Measurements from ENCODE around the gene TULP4.

TULP4 gene

DNA sequence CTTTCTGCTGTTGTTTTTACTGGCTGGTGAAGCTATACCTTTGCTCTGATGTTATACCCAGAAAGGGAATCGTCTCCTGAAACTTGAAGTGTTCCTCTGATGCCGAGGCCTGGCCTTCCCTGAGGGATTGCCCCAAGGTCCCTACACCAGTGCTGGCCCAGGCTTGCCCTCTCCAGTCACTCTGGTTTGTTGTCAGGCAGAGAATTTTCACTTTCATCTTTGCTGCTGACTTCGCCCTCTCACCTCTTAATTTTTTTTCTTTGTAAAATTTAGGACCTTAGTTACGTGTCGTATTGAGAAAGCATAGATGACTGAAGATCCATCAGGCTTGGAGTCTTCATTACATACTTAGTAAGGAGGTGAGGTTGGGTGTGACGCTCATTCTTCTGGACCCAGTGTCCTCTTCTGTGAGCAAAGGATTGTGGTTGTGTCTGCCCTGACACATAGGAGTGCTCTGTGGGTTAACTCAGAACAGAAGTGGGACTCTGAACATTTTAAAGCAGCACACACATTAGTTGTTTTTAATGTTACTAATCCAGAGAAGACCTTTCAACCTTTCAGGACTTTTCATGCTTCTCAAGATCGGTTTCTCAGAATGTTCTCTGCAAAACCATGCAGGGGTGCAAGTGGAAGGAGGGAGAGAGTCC lies 45.4 kb downstream of the TULP4 start:
- no peak overlapping the region for H3K4me3 ChIP-seq (ENCODE audit: low read depth, low read length)
- no peak for TF ChIP-seq CTCF (IDR thresholded peaks at IDR 0.05; ENCODE audit: low read depth, low read length)

DNA sequence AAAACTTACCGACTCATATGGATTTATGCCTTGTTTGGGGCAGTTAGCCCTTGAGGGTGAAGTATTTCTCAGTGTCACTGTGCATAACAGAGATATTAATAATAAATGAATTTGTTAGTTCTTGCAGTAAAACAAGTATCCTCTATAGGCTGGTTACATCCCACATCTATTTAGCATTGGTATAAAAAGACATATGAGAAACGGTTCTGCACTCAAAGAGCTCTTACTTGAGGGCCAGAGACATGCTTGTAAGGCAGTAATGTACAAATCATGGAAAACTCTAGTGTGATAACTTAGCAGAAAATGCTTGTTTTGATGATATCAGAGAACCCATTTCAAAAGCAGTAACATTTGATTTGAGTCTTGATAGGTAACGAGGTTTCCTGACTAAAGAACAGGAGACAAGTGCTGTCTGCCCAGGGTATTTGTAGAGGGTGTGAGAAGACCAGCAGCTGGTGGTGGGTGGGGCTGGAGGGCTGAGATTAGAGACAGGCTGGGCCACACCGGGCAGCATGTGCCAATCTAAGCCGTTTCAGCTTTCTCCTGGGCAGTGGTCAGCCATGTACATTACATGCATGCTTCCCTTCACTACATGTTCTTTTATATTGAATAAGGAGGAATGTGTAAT lies 46.3 kb downstream of the TULP4 start:
- H3K4me3 ChIP-seq (ENCODE audit: low read depth, low read length): no peak overlapping the region
- no peak for TF ChIP-seq CTCF (IDR thresholded peaks at IDR 0.05; ENCODE audit: low read depth, low read length)

GRCh38 chr6:158361068-158361467 lies 48.8 kb downstream of the TULP4 start:
- TF ChIP-seq CTCF (IDR thresholded peaks at IDR 0.05; ENCODE audit: low read depth, low read length): no peak
- no peak overlapping the region for H3K4me3 ChIP-seq (ENCODE audit: low read depth, low read length)

DNA sequence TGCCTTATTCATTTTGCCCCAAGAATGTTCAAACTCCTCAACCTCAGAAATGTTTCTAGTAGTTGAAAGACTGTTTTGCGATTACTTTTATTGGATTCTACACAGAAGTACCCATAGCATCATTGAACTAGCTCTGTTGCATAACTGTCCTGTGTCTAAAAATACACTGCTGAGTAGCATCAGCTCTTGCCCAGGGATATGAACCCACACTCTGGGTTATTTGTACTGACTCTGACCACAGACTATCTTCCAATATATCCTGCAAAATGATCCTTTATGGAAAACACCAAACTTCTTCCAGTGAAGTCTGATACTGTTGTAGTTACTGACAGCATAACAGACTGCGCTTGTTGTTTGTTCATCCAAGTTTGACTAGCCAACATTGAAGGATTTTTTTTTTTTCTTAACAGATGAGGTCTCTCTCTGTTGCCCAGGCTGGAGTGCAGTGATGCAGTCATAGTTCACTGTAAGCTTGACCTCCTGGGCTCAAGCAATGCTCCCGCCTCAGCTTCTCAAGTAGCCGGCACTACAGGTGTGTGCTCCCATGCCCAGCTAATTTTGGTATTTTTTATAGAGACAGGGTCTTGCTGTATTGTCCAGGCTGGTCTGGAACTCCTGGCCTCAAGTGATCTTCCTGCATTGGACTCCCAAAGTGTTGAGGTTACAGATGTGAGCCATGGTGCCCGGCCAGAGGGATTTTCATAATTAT lies 49.9 kb downstream of the TULP4 start:
- H3K4me3 ChIP-seq (ENCODE audit: low read depth, low read length): no peak overlapping the region
- TF ChIP-seq CTCF (IDR thresholded peaks at IDR 0.05; ENCODE audit: low read depth, low read length): no peak

DNA sequence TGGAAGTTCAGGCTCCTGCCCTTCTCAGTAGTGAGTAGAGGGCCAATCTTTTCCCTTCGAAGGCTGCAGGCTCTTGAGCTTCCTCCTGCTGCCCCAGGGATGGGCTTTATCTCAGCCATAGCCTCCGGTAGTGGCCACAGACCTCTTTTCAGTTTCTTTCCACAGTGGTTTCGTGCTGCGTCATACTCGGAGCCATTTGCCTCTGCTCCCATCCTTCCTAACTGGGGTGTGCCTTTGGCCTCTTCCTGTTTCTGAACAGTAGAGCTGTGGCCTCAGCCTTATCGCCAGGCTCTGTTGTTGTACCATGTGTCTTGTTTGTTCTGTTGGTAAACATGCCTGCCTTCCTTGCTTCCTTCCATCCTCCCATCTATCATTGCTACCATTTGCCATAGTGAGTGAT lies 54.1 kb downstream of the TULP4 start:
- H3K4me3 ChIP-seq (ENCODE audit: low read depth, low read length): no peak overlapping the region
- no peak for TF ChIP-seq CTCF (IDR thresholded peaks at IDR 0.05; ENCODE audit: low read depth, low read length)

- H3K4me3 ChIP-seq (ENCODE audit: low read depth, low read length): no peak overlapping the region
- TF ChIP-seq CTCF (IDR thresholded peaks at IDR 0.05; ENCODE audit: low read depth, low read length): no peak
These were observed 55.6 kb downstream of the TULP4 start for GRCh38 chr6:158367816-158368215.

DNA sequence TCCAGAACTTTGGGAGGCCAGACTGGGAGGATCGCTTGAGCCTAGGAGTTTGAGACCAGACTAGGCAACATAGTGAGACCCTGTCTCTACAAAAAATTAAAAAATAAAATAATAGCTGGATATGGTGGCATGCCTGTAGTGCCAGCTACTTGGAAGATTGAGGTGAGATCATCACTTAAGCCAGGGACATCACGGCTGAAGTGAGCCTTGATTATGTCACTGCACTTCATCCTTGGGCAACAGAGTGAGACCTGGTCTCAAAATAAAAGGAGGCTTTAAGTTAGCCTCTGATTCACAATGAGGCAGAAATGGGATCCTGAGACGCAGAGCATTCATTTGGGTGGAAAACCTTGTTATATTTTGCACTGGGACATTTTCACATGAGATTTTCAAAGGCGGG lies 57.0 kb downstream of the TULP4 start:
- H3K4me3 ChIP-seq (ENCODE audit: low read depth, low read length): no peak overlapping the region
- TF ChIP-seq CTCF (IDR thresholded peaks at IDR 0.05; ENCODE audit: low read depth, low read length): no peak

Data from WI38 (cell line).